NCI-H1436 (cell line): ENCODE results near the gene CENPB.
A peak's percentile ranks its signal among the peaks of the same experiment; 100 is the strongest.

Experiments used
- DNase-seq: peaks from one replicate; lab custom pipeline; 2025; lab: John Stamatoyannopoulos, UW

Gene CENPB

DNA sequence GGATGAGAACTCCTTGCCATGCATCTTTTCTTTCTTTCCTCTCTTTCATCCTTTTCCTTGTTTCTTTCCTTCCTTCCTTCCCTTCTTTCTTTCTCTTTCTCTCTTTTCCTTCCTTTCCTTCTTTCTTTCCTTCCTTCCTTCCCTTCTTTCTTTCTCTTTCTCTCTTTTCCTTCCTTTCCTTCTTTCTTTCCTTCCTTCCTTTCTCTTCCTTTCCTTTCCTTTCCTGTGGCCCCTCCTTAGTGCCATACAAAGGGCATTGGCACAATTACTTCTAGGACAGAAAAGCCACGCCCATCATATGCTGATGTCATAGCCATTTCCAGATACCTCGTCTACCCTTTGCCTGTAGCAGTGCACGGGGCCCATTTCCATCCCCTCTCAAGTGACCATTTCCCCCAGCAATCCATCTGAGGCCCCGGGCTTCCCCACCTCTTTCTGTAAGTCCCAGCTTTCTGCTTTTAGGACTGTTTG is 2.2 kb upstream of the CENPB start:
- peak; percentile 8 for DNase-seq

- no peak for DNase-seq
Observed at GRCh38 chr20:3787324-3788014, 929 bp upstream of the CENPB start.

GRCh38 chr20:3786126-3786484 is 435 bp downstream of the CENPB start:
- peak; percentile 31 for DNase-seq

- DNase-seq, result no peak
Observed at GRCh38 chr20:3785240-3786125, 1.1 kb downstream of the CENPB start.

DNA sequence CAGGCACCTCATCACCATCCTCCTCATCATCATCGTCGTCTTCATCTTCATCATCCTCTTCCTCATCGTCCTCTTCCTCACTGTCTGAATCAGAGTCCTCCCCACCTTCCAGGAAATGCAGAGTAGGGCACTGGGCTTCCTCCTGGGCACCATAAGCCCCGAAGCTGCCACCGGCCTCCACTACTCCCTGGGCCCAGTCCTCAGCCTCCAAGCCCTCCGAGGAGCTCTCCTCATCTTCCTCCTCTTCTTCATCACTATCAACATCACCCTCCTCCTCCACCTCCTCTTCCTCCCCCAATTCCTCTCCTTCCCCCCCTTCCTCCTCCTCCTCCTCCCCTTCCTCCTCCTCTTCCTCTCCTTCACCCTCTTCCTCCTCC is 1.7 kb downstream of the CENPB start:
- DNase-seq, result no peak

DNA sequence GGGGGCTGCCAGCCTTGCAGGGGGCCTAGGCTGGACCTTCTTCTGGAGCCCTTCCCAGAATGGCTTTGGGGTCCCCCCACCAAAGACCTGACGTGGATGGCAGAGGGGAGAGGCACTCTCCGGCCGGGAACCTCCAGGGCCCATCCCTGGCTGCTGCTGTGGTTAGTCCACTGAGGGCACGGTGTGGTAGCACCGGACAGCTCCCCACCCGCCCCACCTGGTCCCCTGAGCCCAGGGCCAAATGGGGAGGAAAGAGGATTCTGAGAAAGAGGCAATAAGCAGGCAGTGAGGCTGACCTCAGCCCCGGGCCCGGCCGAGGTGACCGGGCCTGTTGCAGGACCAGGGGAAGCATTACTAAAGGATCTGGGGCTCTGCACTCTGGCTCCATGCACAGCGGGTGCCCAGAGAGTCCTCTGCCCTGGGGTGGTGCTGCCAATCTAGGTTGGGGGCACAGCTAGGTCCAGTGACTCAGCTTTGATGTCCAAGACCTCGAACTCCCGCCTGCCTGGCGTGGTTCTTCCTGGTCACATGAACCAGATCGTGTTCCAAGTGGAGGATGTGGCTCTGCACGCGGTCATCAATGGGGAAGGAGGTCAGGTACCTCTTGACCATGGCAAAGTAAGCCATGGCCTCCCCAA is 2.2 kb downstream of the CENPB start:
- DNase-seq, result no peak

- DNase-seq, result no peak
Observed at GRCh38 chr20:3783511-3784195, 2.9 kb downstream of the CENPB start.

DNA sequence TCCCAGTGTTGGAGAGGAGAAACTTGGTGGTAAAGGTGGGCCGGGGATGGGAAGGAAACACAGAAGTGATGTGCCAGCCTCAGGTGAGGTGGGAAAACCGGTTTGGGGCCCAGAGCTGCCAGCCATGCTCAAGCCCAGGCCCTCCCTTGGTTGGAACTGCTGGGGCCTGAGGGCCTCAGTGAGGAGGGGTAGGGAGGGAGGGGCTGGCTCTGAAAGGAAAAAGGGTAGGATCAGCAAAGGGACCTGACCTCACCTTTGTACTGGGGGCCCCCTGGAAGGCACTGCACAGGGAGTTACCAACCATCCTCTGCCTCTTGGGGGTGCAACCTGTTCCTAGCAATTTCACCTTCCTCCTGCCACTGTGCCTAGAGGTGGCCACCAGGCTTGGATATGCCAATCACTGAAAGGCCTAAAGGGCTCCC is 3.5 kb downstream of the CENPB start:
- no peak for DNase-seq

GRCh38 chr20:3782597-3782996 is 3.9 kb downstream of the CENPB start:
- no peak for DNase-seq

DNA sequence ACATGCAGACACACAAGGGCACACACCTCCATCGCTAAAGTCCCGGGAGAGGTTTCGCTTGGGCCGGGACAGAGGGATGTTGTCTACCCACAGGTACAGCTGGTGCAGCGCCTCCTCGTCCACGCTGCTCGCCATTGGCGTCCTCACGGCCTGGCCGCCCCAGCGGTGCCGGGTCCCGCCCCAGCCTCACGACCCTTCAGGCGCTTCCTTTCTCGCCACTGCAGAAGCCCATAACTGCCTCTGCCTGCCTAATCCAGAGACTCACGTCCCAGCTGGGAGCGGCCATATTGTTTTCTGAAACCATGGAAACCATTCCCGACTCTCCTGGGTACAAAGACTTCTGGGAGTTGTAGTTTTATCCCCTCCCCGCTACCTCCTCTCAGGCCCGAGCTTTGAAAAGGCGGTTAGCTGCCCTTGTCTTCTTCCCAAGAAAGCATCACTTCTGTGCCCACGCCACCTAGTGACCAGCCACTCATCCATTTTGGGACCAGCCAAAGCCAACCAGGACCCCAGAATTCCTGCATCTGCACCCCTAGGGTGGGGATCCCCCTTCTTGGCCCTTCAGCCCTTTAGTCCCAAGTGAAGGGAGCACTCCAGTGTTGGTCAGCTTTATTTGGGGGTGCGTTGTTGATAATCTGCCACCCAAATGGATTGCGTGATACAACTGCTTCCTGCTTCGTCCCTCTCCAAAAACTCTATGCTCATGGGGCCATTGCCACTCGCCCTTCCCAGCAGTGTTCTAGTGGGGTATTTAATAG is 5.2 kb downstream of the CENPB start, which contains the start of gene SPEF1:
SPEF1 (minus strand) TSS at position 296 of the 758 bp plus-strand sequence; CDS start at position 135, 161 bp downstream.
- peak; percentile 83 for DNase-seq

DNA sequence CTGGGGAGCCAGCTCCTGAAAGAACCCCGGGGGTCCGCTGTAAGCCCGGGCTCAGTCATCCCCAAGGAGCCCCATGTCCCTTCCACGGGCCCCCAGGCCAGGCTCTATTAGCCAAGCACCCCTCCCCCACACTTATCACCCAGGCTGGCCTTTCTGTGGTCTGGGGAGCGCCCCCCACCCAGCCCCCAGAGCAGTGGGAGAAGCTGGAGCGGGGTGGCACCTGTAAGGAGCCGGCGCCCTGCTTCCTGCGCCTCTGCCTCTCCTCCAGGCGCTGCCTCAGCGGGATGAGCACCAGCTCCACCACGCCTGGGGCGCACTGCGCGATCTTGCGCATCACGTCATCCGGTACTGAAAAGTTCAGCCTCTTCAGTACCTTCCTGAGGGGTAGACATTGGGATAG is 7.6 kb downstream of the CENPB start:
- no peak for DNase-seq

GRCh38 chr20:3777716-3778629 is 8.6 kb downstream of the CENPB start:
- DNase-seq, result peak; percentile 43

DNA sequence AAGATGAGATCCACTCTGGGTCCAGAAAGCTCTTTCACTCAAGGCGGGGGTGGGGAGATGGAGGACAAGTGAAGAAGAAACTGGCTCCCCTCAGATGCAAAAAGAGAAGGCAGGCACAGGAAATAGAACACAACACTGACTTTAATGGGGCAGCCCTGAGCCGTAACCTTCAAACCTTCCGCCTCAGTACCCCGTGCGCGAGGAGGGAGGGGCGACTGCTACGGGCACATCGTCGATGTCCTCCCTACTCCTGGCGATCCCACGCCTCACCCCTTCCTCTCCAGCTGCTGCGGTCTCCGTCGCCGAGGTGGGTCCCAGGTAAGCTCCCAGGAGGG is 9.2 kb downstream of the CENPB start:
- DNase-seq, result no peak

- no peak for DNase-seq
Observed at GRCh38 chr20:3775457-3776108, 11.0 kb downstream of the CENPB start.

DNA sequence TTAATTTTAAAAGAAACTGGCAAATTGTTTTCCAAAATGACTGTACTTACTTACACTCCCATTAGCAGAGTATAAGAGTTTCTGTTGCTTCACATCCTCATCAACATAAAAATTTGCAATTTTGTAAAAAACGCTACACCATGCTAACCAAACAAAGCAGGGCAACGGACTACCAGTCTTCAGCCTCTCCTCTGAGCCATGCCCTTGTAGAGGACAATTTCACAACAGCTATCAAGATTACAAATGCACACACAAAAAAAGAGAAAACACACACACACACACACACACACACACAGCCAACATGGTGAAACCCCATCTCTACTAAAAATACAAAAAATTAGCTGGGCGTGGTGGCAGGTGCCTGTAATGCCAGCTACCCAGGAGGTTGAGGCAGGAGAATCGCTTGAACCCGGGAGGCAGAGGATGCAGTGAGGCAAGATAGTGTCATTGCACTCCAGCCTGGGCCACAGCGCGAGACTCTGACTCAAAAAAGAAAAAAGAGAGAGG is 14.9 kb downstream of the CENPB start:
- no peak for DNase-seq

- DNase-seq, result peak; percentile 86
Observed at GRCh38 chr20:3768342-3769130, 18.0 kb downstream of the CENPB start.

DNA sequence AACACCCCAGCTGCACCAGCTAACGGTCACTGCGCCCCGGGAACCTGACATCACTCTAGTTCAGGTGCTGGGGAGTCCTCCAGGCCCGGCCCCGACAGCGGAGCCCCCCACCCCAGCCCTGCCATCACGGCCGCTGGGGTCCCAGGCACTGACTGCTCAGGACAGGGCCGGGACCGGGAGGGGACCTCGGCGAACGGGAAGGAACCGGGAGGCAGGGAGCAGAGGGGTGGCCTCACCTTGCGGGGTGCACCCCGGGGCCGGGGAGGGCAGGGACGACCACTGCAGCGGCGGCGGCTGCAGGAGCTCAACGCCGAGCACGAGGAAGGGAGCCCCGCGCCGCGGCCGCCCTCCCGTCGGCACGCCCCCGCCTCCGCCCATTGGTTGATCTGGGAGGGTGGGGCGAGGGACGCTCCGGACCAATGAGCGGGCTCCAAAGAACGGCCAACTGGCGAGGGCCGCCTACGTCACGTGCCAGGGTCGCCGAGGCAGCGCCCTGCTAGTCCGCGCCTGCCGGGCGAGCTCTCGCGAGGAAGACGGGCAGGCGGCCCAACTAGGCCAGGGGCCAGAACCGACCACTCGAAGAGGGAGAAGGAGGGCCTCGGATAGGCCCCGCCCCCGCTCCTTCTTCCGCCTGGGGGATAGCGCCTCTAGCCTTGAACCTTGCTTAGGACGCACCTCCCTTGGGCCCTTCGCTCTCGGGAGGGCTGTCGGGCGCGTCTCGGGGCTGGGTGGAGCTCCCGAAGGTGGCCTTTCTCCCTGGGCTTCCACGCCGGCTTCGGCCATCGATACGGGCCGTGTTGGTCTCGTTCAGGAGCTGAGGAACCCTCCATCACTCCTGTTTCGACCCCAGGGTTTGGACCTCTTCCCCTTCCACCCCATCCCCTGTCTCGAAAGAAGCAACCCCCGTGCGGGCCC is 18.9 kb downstream of the CENPB start, which contains the start of gene ADISSP:
ADISSP (minus strand) TSS at position 327 of the 915 bp plus-strand sequence. CDS start 7,653 bp downstream, outside the sequence.
- DNase-seq, result peak; percentile 98

- DNase-seq, result no peak
Observed at GRCh38 chr20:3767110-3767426, 19.5 kb downstream of the CENPB start.
